ENCODE data around the gene IQCK.

- TF ChIP-seq CTCF (IDR thresholded peaks at IDR 0.05; ENCODE audit: low read depth, low read length) = no peak
- no peak for TF ChIP-seq EZH2phosphoT487 (IDR thresholded peaks at IDR 0.05; ENCODE audit: low read depth)
Observed at GRCh38 chr16:19882186-19882585, 164.1 kb downstream of the IQCK start.
